KG1 (cell line): ENCODE results near the gene IDI2.

Experiments
- DNase-seq: peaks from one replicate; lab custom pipeline; 2025; lab: John Stamatoyannopoulos, UW

Gene IDI2

DNA sequence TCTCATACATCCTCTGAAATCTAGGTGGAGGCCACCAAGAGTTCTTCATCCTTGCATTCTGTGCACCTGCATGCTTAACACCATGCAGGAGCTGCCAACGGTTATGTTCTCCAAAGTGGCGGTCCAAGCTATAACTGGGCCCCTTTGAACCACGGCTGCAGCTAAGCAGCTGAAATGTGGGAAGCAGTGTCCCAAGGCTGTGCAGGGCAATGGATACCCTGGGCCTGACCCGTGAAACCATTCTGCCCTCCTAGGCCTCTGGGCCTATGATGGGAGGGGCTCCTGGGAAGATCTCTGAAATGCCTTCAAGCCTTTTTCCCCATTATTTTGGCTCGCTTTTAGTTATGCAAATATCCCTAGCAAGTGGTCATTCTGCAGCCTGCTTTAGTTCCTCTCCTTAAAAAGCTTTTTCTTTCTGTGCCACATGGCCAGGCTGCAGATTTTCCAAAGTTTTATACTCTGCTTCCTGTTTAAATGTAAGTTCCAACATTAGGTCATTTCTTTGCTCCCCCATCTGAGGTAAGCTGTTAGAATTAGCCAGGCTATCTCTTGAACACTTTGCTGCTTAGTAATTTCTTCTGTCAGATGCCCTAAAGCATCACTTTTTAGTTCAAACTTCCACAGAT is 45.1 kb downstream of the IDI2 start:
- DNase-seq = no peak

DNA sequence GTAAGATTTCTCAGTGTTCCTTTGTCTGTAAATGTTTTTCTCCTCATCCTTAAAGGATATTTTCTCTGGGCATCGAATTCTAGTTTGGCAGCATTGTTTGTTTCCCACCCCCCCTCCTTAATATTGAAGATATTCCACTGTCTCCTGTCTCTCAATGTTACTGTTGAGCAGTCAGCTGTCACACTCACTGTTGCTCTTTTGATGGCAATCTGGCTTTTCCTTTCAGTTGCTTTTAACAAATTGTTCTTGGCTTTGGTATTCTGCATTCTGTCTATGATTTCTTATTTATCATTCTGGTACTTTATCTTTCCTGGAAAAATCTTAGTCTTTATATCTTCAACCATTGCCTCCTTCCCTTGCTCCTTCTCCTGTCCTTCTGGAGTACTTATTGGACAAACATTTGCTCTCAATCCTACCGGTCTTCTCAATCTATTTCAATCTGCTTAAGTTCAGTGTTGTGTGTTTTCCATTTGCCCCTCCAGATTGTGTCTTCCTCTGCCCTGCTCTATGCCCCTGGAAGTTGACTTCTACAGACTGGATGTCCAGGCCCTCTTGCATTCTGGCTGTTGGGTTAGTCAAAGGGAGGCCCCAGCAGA is 46.7 kb downstream of the IDI2 start:
- DNase-seq = no peak

DNA sequence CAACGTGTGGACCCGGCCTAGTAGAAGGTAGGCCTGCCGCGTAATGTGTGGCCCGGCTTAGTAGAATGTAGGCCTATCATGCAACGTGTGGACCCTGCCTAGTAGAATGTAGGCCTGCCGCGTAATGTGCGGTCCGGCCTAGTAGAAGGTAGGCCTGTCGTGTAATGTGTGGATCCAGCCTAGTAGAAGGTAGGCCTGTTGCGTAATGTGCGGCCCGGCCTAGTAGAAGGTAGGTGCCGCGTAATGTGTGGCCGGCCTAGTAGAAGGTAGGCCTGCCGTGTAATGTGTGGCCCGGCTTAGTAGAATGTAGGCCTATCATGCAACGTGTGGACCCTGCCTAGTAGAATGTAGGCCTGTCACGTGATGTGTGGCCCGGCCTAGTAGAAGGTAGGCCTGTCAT is 49.3 kb downstream of the IDI2 start:
- no peak for DNase-seq

DNA sequence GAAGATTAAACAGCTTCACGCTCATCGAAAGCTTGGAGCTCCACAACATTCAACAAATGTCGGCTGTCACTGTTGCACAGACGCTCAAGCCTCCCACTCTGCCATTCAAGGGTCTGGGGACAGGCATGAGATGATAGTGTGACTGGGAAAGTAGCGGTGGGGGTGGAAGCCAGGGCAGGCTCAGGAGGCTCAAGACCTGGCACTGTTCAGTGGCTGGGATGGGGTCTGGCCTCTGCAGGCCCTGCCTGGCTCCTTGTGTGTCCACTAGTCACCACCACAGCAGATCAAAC is 50.9 kb downstream of the IDI2 start:
- DNase-seq = no peak

DNA sequence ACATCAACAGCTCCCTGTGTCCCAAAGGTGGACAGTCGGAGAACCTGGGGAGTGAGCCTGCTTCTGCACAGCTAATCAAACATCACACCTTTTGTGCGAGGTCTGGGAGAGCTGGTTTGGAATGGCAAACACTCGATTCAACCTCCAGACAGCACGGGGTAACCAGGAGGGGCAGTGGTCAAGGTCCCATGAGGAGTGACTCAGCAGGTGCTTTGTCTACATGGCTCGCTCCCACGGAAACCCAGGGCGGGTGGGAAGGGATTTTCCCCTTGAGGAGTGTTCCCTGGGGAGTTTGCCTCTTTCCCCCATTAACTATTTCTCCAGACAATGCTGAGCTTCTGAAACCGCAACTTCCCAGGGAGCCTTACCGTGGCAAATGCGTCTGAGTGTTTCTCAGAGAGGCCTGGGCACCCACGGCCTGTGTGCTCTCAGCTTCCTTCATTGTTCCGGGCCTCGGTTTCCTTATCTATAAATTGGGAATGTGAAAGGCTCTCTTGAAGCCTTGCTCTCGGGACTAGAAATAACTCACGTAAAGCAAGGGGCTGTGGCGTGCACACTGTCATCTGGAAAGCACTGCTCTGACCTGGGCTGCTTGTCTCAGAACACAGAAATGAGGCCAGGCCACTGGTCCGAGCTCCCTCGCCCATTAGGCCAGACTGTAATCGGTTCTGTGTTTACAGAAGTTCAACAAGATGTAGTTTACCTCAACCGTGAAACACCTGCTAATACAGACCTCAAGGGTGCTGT is 51.4 kb downstream of the IDI2 start:
- DNase-seq = no peak

DNA sequence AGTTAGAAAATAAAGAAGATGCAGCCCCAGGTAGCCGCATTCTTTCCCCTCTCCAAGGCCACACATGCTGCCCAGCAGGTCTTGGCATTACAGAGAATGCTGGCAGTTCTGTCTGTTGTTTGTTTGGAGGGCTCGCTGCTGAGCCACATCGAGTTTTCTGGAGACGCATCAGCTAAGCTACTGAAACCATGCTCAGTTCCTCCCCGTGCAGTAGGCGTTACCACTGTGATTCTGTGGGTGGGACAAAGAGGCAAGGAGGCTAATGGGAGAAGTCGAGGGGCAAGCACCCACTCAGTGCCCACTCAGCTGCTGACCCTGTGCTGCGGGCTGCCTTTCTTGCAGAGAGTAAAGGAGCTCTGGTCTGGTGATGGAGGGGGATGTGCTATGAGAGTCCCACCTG is 52.9 kb downstream of the IDI2 start:
- DNase-seq = no peak

DNA sequence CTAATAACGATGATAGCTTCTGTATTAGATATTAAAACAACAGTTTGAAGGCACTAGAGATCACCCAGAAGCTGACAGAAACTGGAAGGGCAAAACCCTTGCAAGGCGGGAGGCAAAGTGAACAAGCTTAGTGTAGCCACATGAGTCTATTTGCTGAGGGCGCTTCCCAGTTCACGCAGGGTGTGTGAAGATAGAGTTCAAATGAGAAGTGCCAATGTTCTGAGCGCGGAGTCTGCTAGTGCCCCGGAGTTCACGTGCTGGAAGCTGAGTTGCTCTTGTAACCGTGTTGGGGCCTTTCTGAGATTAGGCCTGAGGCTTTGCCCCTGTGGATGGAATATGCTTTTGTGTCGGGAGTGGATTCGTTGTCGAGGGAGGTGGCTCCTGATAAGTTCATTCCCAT is 54.0 kb downstream of the IDI2 start:
- DNase-seq = no peak

DNA sequence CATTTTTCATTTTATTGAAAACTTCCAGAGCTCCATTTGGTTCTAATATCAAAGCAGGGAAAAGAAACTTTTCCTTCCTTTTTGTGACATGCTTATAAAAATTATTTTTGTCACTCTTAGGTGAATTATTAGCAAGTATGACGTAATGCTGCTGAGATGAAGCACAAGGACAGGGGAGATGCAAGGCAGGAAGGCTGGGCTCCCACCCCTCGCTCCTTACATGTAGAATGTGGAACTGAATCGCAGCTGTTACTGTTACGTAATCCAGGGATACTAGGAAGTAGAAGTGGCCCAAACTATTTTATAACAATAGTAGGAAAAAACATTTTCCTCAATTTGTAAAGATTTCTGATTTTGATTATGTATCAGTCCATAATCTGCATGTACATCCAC is 54.5 kb downstream of the IDI2 start:
- DNase-seq = no peak

DNA sequence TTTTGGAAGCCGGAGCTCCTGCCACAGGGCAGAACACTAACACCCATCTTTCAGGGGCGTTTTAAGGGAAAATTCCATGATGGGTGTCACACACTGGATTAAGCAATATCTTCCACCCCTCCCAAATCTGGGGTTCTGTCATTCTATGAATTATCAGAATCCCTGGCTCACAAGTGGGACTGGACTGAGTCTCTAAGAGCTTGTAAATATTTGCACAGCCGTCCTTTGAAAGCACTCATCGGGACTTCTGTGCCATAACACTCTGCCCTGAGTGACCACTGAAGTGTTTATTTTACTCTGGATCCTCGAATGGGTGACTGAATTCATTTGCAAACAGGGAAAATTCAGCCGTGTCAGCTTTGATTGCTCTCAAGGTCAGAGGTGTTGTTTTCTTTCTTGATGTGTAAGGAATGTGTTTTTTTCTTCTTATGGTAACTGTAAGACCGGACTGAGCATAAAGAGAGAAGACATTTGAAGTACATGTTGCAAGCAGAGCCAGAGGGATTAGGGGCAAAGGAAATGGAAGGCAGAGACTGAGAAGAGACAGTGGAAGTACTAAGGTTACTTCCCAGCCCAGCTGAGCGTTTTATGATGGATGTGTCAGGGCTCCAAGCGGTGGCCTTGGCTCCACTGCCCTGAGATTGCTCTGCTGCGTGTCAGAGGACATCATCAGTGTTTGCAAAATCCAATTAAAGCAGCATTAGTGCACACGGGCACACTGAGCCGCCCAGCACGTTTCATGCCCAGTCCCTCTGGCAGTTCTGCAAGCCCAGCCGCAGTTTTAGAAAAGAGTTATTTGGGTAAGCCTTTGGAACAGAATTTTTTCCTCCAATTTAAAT is 55.1 kb downstream of the IDI2 start:
- no peak for DNase-seq

DNA sequence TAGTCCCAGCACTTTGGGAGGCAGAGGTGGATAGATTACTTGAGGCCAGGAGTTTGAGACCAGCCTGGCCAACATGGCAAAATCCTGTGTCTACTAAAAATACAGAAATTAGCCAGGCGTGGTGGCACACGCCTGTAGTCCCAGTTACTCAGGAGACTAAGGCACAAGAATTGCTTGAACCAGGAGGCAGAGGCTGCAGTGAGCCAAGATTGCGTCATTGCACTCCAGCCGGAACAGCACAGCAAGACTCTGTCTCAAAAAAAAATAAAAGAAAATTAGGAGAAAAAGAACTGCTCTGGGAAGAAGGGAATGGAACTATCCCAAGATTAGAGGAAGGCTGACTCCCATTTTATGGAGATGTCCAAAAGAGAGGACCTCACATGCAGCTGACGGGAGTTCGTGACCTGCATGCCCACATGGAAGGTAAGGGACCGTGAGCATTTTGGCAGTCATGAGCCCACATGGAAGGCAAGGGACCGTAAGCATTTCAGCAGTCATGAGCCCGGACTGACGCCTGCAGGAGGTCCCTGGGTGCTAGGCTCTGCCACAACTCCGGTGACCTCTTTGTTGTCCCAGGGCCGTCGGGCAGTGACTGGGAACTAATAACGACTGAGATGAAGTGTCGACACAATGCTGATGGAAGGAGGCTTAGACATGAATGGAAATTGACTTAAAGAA is 56.0 kb downstream of the IDI2 start:
- no peak for DNase-seq
